ENCODE measurements around the gene NR2F1. TPM values are rescaled to one million over a fixed set of nuclear protein-coding genes. Genes with fewer than 3 reads are reported as not detected.

The NR2F1 gene
- total and polyA plus RNA-seq, 2 donors (not counting 1 experiment from before 2014, with no cell fraction given): not detected

DNA sequence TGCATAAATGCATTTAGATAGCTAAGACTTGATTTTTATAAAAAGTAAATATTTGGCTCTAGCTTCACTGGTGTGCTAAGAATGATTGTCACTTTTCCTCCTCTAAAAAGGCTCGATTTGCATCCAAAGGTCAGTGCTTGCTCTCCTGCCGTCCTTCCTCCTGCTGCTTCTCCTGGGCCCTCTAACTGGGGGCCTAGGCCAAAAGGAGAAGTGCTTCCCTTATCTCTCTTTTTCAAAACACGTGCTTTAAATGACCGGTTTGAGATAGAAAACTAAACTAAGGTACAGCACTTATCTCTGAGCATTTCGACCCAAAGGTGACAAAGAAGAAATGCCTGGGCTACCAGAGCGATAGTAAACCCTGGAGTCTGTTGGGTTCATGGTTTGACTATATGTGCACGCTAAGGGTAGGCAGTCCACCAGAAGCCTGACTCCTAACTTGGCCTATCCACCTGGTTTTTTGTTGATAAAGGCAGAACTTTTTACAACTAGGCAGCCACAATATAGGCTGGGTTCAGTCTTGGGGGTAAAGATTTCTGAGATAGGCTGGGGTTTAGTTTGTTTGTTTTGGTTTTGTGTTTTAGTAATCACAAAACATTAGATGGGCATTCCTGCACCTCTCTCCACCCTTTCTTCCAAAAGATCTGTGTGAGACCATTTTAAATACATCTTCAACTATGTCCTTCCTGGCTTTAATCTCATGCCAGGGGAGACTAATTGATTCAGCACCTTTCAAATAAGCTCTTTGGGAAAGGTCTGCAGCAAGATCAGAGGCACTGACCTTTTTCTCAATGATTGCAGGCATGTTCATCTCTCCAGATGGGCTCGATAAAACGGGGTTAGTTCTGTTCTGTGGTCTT is 5.8 kb upstream of the NR2F1 start:
- H3K4me1 ChIP-seq (ENCODE audit: control insufficient read depth in 2 of 2, insufficient read depth in 2 of 2, low read length in 2 of 2): peaks cover 38 to 49% of the 10 kb centered on the region in 2 donors
- Mint-ChIP-seq H3K9me3 (ENCODE audit: insufficient read depth) (no peaks in the 10 kb centered on the region), H3K4me1 (peaks cover 25% of the 10 kb centered on the region), H3K27ac (no peak overlapping the region), H3K4me3 (no peak overlapping the region), H3K27me3 (peaks cover 72% of the 10 kb centered on the region)
- no peak overlapping the region for H3K4me3 ChIP-seq (ENCODE audit: control extremely low read depth in 1 of 5, extremely low read depth in 1 of 5, insufficient read depth in 1 of 5, low read depth in 2 of 5, low read length in 4 of 5)
- TF ChIP-seq CTCF (IDR thresholded peaks at IDR 0.05): no peak
- no peak for TF ChIP-seq EZH2 (IDR thresholded peaks at IDR 0.05; ENCODE audit: borderline replicate concordance, insufficient read depth, low read depth, low read length, poor library complexity, severe bottlenecking)
- ChIA-PET POLR2A (no interaction called here), CTCF (no interaction called here)
- ATAC-seq (ENCODE audit: low read depth) (no peak), DNase-seq (peak; percentile 16)
- H3K27ac ChIP-seq (ENCODE audit: low read length in 2 of 2): no peak overlapping the region
- H3K27me3 ChIP-seq (replicated peaks in 1 of 4; ENCODE audit: control extremely low read depth in 1 of 4, control insufficient read depth in 3 of 4, insufficient read depth in 4 of 4, low read length in 3 of 4): peaks cover 3 to 92% (median 75%) of the 10 kb centered on the region in 4 experiments
- no peaks in the 10 kb centered on the region for H3K79me2 ChIP-seq (ENCODE audit: control insufficient read depth, insufficient read depth, low read length)
- H3K9ac ChIP-seq (ENCODE audit: low read length): no peak overlapping the region
- no peaks in the 10 kb centered on the region for H4K20me1 ChIP-seq (ENCODE audit: control insufficient read depth, insufficient read depth, low read length, poor library complexity, severe bottlenecking)
- H3K36me3 ChIP-seq (replicated peaks in 1 of 2; ENCODE audit: control extremely low read depth in 1 of 2, control insufficient read depth in 1 of 2, extremely low read depth in 1 of 2, insufficient read depth in 2 of 2, low read length in 1 of 2): no peaks in the 10 kb centered on the region
- H2AFZ ChIP-seq (ENCODE audit: insufficient read depth, low read depth, low read length, poor library complexity, severe bottlenecking): no peak overlapping the region
- H3K9me3 ChIP-seq (ENCODE audit: control extremely low read depth in 1 of 3, control insufficient read depth in 2 of 3, insufficient read depth in 1 of 3, low read length in 2 of 3): peaks cover 0 to 55% (median 4%) of the 10 kb centered on the region in 3 donors
- 19% methylated on average over 4 of the region's 9 CpGs for WGBS (ENCODE audit: insufficient coverage)
- intact Hi-C loops (cut with micrococcal nuclease): no loop called here
- no peak overlapping the region for H3K4me2 ChIP-seq (replicated peaks; ENCODE audit: low read depth, low read length, poor library complexity, severe bottlenecking)
